GM18508 (cell line): ENCODE measurements around the gene FBXO44.

ENCODE experiments used
- ATAC-seq: cut with Tn5 transposase; IDR thresholded peaks from one replicate; pipeline ENCODE4 v1.9.1; 2021; ENCODE audit warnings: moderate number of reproducible peaks; ENCODE audit not compliant: insufficient read depth, unreplicated experiment

Gene FBXO44

DNA sequence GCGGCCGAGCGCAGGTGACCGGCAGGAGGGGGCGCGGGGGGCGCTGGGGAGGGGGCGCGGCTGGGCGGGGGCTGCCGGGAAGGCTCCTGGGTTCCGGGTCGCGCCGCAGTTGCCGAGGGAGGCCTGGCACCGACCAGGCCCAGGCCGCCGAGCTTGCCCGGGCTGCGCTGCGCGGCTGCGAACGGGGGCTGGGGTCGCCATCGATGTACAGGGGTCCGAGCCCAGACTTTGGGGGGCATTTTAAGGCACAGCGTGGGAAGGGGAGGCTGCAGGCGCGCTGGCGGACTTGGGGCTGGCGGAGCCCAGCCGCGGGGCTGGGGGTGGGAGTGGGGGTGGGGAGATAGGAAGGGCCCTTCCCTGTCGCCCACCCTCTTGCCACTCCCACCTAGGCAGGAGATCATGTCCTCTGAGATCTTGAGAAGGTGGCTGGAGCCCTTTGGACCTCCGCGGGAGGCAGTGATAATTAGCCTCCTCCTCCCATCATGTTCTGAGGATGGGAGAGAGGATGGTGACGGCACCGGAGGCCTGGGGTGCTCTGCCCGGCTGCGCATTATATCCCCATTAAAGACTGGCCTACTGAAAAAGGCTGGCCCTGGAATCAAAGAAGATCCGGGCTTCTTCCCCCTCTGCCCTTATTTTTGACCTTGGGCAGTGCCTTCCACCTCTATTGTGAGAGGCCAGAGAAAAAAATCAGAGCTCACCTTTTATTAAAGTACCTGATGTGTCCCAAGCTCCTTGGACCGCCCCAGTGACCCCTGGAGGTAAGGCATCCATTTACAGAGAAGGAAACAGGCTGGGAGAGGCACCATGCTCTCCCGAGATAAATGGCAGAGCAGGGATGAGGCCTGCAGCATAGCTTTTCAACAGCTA lies 497 bp downstream of the FBXO44 start:
- no peak for ATAC-seq

GRCh38 chr1:11657654-11658053 lies 3.0 kb downstream of the FBXO44 start:
- ATAC-seq = no peak

- no peak for ATAC-seq
Observed at GRCh38 chr1:11658542-11658941, 3.9 kb downstream of the FBXO44 start.

- ATAC-seq = no peak
Observed at GRCh38 chr1:11659748-11660147, 5.1 kb downstream of the FBXO44 start.

- ATAC-seq = no peak
Observed at GRCh38 chr1:11661103-11661502, 6.4 kb downstream of the FBXO44 start.

DNA sequence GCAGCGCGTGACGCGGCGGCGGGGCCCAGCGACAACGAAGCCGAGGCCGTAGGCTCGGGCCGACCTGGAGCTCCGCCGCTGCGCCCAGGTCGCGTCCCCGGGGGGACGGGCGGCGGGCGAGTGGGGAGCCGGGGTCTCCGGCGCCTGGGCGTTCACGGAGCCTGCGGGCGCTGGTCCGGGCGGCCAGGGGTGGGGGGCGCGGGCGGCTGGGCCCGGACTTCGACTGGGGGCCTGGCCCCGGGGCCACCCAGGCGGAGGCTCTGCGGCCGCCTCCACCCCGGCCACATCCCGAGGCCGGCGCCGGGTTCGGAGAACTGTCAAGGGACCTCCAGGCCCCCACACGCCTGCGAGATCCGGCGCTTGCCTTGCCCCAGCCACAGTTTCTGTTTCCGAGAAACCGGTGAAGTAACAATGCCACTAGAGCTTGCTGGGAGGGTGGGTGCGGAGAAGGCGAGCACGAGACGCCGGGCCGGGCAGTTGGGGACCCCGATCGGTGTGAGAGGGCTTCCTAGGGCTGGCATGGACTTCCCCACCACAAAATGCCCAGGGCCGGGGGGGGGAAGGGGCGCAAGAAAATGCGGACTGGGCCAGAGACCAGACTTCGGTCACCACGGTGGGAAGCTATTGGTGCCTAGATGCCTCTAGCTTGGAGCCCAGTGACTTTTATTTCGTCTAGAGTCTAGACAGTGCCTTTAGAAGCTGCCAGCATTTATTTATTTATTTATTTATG lies 9.8 kb downstream of the FBXO44 start:
- ATAC-seq = no peak

GRCh38 chr1:11668516-11668915 lies 13.8 kb downstream of the FBXO44 start:
- ATAC-seq = no peak

- ATAC-seq = no peak
Observed at GRCh38 chr1:11670747-11671146, 16.1 kb downstream of the FBXO44 start.

DNA sequence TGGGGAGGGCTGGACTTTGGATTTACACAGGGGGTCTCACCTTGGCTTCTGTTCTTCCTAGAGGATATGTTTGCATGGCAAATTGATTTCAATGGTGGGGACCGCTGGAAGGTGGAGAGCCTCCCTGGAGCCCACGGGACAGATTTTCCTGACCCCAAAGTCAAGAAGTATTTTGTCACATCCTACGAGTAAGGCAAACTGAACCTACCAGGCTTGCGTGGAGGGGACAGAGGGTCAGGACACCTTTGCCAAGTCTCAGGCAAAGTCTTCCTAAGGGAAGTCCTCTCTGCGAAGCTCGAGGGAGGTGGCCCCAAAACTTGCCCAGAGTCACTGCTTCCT lies 16.5 kb downstream of the FBXO44 start:
- ATAC-seq = no peak

GRCh38 chr1:11671544-11672286 lies 17.0 kb downstream of the FBXO44 start:
- no peak for ATAC-seq

- ATAC-seq = no peak
Observed at GRCh38 chr1:11673089-11673769, 18.6 kb downstream of the FBXO44 start.

GRCh38 chr1:11674488-11674887 lies 19.8 kb downstream of the FBXO44 start:
- ATAC-seq = no peak

- ATAC-seq = no peak
Observed at GRCh38 chr1:11675325-11675724, 20.6 kb downstream of the FBXO44 start.

DNA sequence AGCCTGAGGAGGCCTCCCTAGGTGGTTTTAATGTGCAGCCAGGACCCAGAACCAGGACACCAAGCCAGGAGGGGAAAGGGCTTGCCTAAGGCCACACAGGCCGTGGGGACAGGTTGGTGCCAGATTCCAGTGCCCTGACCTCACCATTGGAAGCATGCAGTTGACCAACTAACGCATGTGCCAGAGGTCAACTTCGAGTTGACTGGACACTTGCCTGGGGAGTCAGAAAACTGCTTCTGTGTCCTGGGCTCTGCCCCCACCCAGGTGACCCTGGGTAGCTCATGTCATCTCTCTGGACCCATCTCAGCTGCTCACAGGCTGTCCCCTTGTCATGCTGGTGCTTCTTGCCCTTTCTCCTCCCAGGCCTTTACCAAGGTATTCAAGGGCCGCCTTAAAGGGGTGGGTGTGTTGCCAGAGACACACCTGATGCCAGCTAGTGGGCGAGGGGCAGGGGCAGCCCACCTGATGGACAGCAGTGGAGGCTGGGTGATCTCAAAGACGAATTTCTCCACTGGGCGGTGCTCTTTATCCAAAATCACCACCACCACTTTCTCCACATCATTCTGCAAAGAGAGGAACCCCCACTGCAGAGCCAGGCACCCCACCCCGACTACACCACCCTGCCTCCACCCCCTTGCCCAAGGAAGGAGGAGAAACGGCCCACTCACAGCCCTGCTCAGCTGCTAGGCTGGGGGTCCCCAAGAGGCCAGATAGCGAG lies 21.9 kb downstream of the FBXO44 start:
- ATAC-seq = no peak

- no peak for ATAC-seq
Observed at GRCh38 chr1:11678442-11678841, 23.8 kb downstream of the FBXO44 start.

- ATAC-seq = no peak
Observed at GRCh38 chr1:11680270-11681070, 25.8 kb downstream of the FBXO44 start.

DNA sequence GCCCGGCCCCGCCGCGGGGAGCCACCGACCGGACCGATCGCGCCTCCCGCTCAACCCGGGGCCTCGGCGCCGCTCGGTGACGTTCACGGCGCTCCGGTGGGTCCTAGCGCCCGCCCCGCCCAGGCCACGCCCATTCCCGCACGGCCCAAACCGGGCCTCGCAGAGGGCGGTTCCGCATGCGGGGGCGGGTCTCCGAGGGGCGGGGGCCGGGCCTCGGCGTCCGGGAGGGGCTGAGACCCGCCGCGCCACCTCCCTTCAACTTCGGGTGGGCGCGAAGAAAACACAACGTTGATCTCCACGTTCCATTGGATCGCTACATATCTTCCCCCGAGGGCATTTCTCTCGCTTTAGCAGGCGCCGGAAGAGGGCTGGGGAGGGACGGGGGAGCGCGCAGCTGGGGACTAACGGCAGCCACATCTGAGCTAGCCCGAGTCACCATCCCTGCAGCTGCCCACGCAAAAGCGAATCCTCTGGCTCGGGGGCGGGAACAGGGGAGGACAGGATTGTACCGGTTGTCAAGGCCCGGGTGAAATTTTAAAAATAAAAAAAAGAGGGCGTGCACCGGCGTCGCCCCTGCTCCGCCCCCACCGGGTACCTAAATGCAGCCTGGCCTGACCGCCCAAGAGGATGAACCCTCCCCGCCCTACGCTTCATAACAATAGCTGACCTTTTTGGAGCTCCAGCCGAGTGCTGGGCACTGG lies 26.5 kb downstream of the FBXO44 start, which contains the start of gene MAD2L2:
MAD2L2 (minus strand) TSS at position 78 of the 701 bp plus-strand sequence. CDS start 547 bp downstream, outside the sequence.
- no peak for ATAC-seq

GRCh38 chr1:11682287-11682771 lies 27.7 kb downstream of the FBXO44 start:
- ATAC-seq = no peak
